Nephron (organoid): ENCODE results near the gene ZMYND8.

Experiments used
- H3K27ac Mint-ChIP-seq, 3 experiments: 2 replicates each; pipeline ENCODE4 v1.8.0; 2020; ENCODE audit warnings: mixed read lengths in 3 of 3, mild to moderate bottlenecking in 2 of 3, moderate library complexity in 1 of 3
- H3K27me3 Mint-ChIP-seq: 2 replicates; pipeline ENCODE4 v1.8.0; 2021; ENCODE audit warnings: low read depth, mild to moderate bottlenecking, moderate library complexity, mixed read lengths
- H3K36me3 Mint-ChIP-seq: 2 replicates; pipeline ENCODE4 v1.8.0; 2020; ENCODE audit warnings: low read depth, mixed read lengths
- H3K4me1 Mint-ChIP-seq: 2 replicates; pipeline ENCODE4 v1.8.0; 2020; ENCODE audit warnings: mixed read lengths
- H3K4me3 Mint-ChIP-seq, 3 experiments: 2 replicates each; pipeline ENCODE4 v1.8.0; 2020; ENCODE audit warnings: mild to moderate bottlenecking in 3 of 3, mixed read lengths in 3 of 3, moderate library complexity in 2 of 3
- H3K9me3 Mint-ChIP-seq: 2 replicates; pipeline ENCODE4 v1.8.0; 2020; ENCODE audit warnings: mixed read lengths
- TF ChIP-seq, protein P1 (sequence below), 3 experiments: fragments of 200-600 bp; sonication (generic); IDR thresholded peaks; one replicate each; pipeline ENCODE4 v1.5.0; 2021; ENCODE audit warnings: antibody characterized with exemption in 3 of 3; ENCODE audit not compliant: unreplicated experiment in 3 of 3

ZMYND8 gene

DNA sequence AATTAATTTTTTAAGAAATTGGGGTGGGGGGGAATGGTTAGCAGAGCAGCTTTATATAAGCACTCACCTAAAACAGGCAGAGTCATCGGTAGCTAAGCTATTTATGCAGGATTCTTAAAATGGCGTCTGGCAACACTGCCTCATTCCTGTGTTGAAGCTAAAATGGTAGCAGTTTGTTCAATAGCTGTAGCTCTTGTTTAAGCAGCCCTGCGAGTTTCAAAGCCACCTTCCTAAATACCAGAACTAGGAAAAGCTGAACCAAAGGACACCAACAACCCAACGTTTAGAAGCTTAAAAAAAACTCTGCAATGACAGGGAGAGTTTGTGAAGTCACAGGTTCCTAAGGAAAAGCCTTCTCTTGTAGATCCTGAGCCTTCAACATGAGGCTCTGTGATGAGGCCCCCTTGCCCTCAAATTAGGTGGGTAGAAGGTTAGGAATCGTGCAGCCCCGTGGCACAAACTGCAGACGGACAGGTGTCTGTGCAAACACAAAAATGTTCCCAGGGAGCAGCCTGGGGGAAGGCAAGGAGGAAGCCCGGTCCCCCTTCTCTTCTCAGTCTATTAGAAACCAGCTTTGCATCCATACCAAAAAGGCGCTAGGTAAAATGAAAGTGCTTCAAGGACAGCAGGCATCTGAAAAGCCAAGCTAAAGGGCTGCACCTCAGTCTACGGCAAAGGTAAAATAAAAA is 4.7 kb downstream of the ZMYND8 start:
- H3K27ac Mint-ChIP-seq: no peak overlapping the region
- no peak overlapping the region for H3K4me3 Mint-ChIP-seq
- peaks cover 11% of the 10 kb centered on the region for H3K36me3 Mint-ChIP-seq
- TF ChIP-seq, protein P1, sequence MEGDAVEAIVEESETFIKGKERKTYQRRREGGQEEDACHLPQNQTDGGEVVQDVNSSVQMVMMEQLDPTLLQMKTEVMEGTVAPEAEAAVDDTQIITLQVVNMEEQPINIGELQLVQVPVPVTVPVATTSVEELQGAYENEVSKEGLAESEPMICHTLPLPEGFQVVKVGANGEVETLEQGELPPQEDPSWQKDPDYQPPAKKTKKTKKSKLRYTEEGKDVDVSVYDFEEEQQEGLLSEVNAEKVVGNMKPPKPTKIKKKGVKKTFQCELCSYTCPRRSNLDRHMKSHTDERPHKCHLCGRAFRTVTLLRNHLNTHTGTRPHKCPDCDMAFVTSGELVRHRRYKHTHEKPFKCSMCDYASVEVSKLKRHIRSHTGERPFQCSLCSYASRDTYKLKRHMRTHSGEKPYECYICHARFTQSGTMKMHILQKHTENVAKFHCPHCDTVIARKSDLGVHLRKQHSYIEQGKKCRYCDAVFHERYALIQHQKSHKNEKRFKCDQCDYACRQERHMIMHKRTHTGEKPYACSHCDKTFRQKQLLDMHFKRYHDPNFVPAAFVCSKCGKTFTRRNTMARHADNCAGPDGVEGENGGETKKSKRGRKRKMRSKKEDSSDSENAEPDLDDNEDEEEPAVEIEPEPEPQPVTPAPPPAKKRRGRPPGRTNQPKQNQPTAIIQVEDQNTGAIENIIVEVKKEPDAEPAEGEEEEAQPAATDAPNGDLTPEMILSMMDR (IDR thresholded peaks at IDR 0.05; ENCODE audit: unreplicated experiment in 3 of 3): no peak
- H3K27me3 Mint-ChIP-seq: no peaks in the 10 kb centered on the region
- no peaks in the 10 kb centered on the region for H3K9me3 Mint-ChIP-seq
- no peaks in the 10 kb centered on the region for H3K4me1 Mint-ChIP-seq

GRCh38 chr20:47350691-47351545 is 5.6 kb downstream of the ZMYND8 start:
- Mint-ChIP-seq H3K27ac (no peak overlapping the region), H3K36me3 (peaks cover 20% of the 10 kb centered on the region), H3K4me3 (no peak overlapping the region), H3K9me3 (no peaks in the 10 kb centered on the region), H3K27me3 (no peaks in the 10 kb centered on the region), H3K4me1 (no peaks in the 10 kb centered on the region)
- TF ChIP-seq, protein P1 (IDR thresholded peaks at IDR 0.05; ENCODE audit: unreplicated experiment in 3 of 3): no peak

GRCh38 chr20:47350181-47350550 is 6.3 kb downstream of the ZMYND8 start:
- no peaks in the 10 kb centered on the region for H3K9me3 Mint-ChIP-seq
- TF ChIP-seq, protein P1 (IDR thresholded peaks at IDR 0.05; ENCODE audit: unreplicated experiment in 3 of 3): no peak

GRCh38 chr20:47349365-47350180 is 6.9 kb downstream of the ZMYND8 start:
- Mint-ChIP-seq H3K27ac (no peak overlapping the region), H3K36me3 (peaks cover 26% of the 10 kb centered on the region), H3K4me3 (no peak overlapping the region), H3K9me3 (no peaks in the 10 kb centered on the region), H3K4me1 (peaks cover 4% of the 10 kb centered on the region), H3K27me3 (no peaks in the 10 kb centered on the region)
- TF ChIP-seq, protein P1 (IDR thresholded peaks at IDR 0.05; ENCODE audit: unreplicated experiment in 3 of 3): no peak

More at GRCh38 chr20:47350181-47350550, 6.3 kb downstream of the ZMYND8 start:
- Mint-ChIP-seq H3K4me1 (peaks cover 1% of the 10 kb centered on the region), H3K36me3 (peaks cover 23% of the 10 kb centered on the region), H3K4me3 (no peak overlapping the region), H3K27ac (no peak overlapping the region), H3K27me3 (no peaks in the 10 kb centered on the region)

DNA sequence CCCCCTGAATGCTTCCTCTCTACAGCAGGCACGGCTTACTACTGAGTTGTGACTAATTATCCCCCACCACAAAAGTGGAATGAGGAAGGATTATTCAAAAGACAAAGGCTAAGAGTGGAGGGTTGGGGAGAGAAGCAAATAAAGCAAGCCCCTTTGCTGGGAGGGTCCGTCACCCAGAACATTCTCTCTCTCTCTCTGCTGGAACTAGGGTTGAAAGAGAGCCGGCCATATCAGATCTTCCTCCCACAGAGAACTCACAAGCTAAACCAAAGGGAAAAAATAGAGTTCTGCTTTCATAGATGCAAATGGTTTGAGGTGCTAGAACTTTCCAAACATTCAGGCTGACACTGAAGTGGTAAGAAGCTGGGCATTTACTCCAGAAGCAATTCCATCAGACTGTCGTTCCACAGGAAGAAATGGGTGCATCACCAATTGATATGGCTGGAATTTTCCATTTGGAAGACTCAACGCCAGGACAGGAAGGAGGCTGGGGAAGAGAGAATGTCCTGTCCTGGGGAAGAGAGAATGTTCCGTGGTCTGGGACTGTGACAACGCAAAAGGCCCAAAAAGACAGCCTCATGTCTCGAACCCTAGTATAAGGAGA is 7.9 kb downstream of the ZMYND8 start:
- Mint-ChIP-seq H3K9me3 (no peaks in the 10 kb centered on the region), H3K27ac (no peak overlapping the region), H3K4me3 (no peak overlapping the region), H3K27me3 (no peaks in the 10 kb centered on the region), H3K4me1 (peaks cover 9% of the 10 kb centered on the region), H3K36me3 (peaks cover 34% of the 10 kb centered on the region)
- TF ChIP-seq, protein P1 (IDR thresholded peaks at IDR 0.05; ENCODE audit: unreplicated experiment in 3 of 3): no peak
